22Rv1 (cell line): ENCODE data around the gene PSD4.

Experiments
- CTCF ChIP-seq: fragments of 450-650 bp; IDR thresholded peaks from 2 replicates; pipeline ENCODE4 v1.5.1; 2017; ENCODE audit warnings: mild to moderate bottlenecking
- ZFX ChIP-seq: fragments of 450-650 bp; IDR thresholded peaks from 2 replicates; pipeline ENCODE4 v1.6.1; 2017; ENCODE audit warnings: antibody characterized with exemption, borderline replicate concordance

- TF ChIP-seq CTCF (no peak), ZFX (no peak)
Measured at GRCh38 chr2:113209011-113209645, 35.4 kb downstream of the PSD4 start.
